ENCODE measurements around the gene ZNF157. TPM values are rescaled to one million over a fixed set of nuclear protein-coding genes. Genes with fewer than 3 reads are reported as not detected.
"Not testable (repeated sequence)": the region's sequence is repeated elsewhere in the genome, so short reads cannot be mapped to it uniquely, and the experiment has no call there.

The ZNF157 gene
- total RNA-seq, 2 experiments from 2014 or later, result 0.52 to 1.0 TPM

- ChIA-PET CTCF (no interaction called here), POLR2A (no interaction called here)
- ATAC-seq, result peak; percentile 89
- Mint-ChIP-seq H3K9me3 (peaks cover 3% of the 10 kb centered on the region), H3K36me3 (ENCODE audit: low read depth) (peaks cover 5% of the 10 kb centered on the region), H3K27ac (peak overlapping the region; percentile 97), H3K4me1 (ENCODE audit: low read depth) (peaks cover 14% of the 10 kb centered on the region), H3K27me3 (no peaks in the 10 kb centered on the region), H3K4me3 (peak overlapping the region; percentile 80)
- no peak for TF ChIP-seq CTCF (IDR thresholded peaks at IDR 0.05)
- DNase-seq, result peak; percentile 80
- intact Hi-C loops (cut with micrococcal nuclease), result no loop called here
Observed at GRCh38 chrX:47366041-47366722, 4.2 kb upstream of the ZNF157 start.

- DNase-seq (no peak), ATAC-seq (no peak)
- H3K36me3 Mint-ChIP-seq (ENCODE audit: low read depth), result no peaks in the 10 kb centered on the region
- H3K4me1 Mint-ChIP-seq (ENCODE audit: low read depth), result no peaks in the 10 kb centered on the region
- no peaks in the 10 kb centered on the region for H3K27me3 Mint-ChIP-seq
- no peak for TF ChIP-seq CTCF (IDR thresholded peaks at IDR 0.05)
- ChIA-PET POLR2A (no interaction called here), CTCF (interaction anchor here (1.1 kb wide), 1 partner anchor 12 kb away, joined by 4 read pairs; no protein-coding TSS in a partner anchor)
- no peak overlapping the region for H3K27ac Mint-ChIP-seq
- intact Hi-C loops (cut with micrococcal nuclease), result no loop called here
- no peaks in the 10 kb centered on the region for H3K9me3 Mint-ChIP-seq
- H3K4me3 Mint-ChIP-seq, result no peak overlapping the region
Observed at GRCh38 chrX:47373198-47373597, 2.8 kb downstream of the ZNF157 start.

GRCh38 chrX:47380268-47380667, 9.9 kb downstream of the ZNF157 start:
- DNase-seq (peak; percentile 78), ATAC-seq (peak; percentile 81)
- H3K9me3 Mint-ChIP-seq, result no peaks in the 10 kb centered on the region
- no peaks in the 10 kb centered on the region for H3K36me3 Mint-ChIP-seq (ENCODE audit: low read depth)
- no peaks in the 10 kb centered on the region for H3K27me3 Mint-ChIP-seq
- H3K4me3 Mint-ChIP-seq, result peak overlapping the region; percentile 58
- POLR2A ChIA-PET, result interaction anchor here (0.7 kb wide), 1 partner anchor 120 kb away, joined by 3 read pairs; no protein-coding TSS in a partner anchor
- H3K27ac Mint-ChIP-seq, result peak overlapping the region; percentile 82
- intact Hi-C loops (cut with micrococcal nuclease), result no loop called here
- H3K4me1 Mint-ChIP-seq (ENCODE audit: low read depth), result peaks cover 17% of the 10 kb centered on the region
- TF ChIP-seq CTCF (IDR thresholded peaks at IDR 0.05), result no peak
- CTCF ChIA-PET, result no interaction called here

- CTCF ChIA-PET; H3K9me3 Mint-ChIP-seq; H3K36me3 Mint-ChIP-seq (ENCODE audit: low read depth); DNase-seq; intact Hi-C loops (cut with micrococcal nuclease); H3K27me3 Mint-ChIP-seq; ATAC-seq: not testable (repeated sequence)
- H3K4me1 Mint-ChIP-seq (ENCODE audit: low read depth), result peaks cover 17% of the 10 kb centered on the region
- POLR2A ChIA-PET, result interaction anchor here (0.7 to 1.7 kb wide), 2 partner anchors 119 to 190 kb away, joined by 3 to 8 read pairs; no protein-coding TSS in a partner anchor
- peak overlapping the region; percentile 58 for H3K4me3 Mint-ChIP-seq
- peak overlapping the region; percentile 61 for H3K27ac Mint-ChIP-seq
Observed at GRCh38 chrX:47380837-47381236, 10.5 kb downstream of the ZNF157 start.

GRCh38 chrX:47384502-47384901, 14.1 kb downstream of the ZNF157 start:
- H3K4me1 Mint-ChIP-seq (ENCODE audit: low read depth), result peaks cover 17% of the 10 kb centered on the region
- DNase-seq (peak; percentile 78), ATAC-seq (peak; percentile 48)
- TF ChIP-seq CTCF (IDR thresholded peaks at IDR 0.05), result peak; percentile 74
- intact Hi-C loops (cut with micrococcal nuclease), result loop anchor here (1.0 kb wide), 1 partner anchor 191 kb away; the partner anchor contains the start of gene UBA1
- no peaks in the 10 kb centered on the region for H3K9me3 Mint-ChIP-seq
- H3K36me3 Mint-ChIP-seq (ENCODE audit: low read depth), result no peaks in the 10 kb centered on the region
- CTCF ChIA-PET, result interaction anchor here (0.6 to 4.0 kb wide), 28 partner anchors 10 to 240 kb away, joined by 3 to 15 read pairs (median 3); partner anchors contain the start of genes NDUFB11, RBM10, USP11 and ZNF157
- no peaks in the 10 kb centered on the region for H3K27me3 Mint-ChIP-seq
- H3K27ac Mint-ChIP-seq, result no peak overlapping the region
- POLR2A ChIA-PET, result interaction anchor here (0.6 to 1.6 kb wide), 3 partner anchors 138 to 190 kb away, joined by 3 to 4 read pairs (median 4); no protein-coding TSS in a partner anchor
- H3K4me3 Mint-ChIP-seq, result no peak overlapping the region

Data from activated CD8-positive, alpha-beta T cell treated with anti-CD3 and anti-CD28 coated beads for 36 hours (primary cell).